ENCODE data around the gene COL8A2.

Gene COL8A2

DNA sequence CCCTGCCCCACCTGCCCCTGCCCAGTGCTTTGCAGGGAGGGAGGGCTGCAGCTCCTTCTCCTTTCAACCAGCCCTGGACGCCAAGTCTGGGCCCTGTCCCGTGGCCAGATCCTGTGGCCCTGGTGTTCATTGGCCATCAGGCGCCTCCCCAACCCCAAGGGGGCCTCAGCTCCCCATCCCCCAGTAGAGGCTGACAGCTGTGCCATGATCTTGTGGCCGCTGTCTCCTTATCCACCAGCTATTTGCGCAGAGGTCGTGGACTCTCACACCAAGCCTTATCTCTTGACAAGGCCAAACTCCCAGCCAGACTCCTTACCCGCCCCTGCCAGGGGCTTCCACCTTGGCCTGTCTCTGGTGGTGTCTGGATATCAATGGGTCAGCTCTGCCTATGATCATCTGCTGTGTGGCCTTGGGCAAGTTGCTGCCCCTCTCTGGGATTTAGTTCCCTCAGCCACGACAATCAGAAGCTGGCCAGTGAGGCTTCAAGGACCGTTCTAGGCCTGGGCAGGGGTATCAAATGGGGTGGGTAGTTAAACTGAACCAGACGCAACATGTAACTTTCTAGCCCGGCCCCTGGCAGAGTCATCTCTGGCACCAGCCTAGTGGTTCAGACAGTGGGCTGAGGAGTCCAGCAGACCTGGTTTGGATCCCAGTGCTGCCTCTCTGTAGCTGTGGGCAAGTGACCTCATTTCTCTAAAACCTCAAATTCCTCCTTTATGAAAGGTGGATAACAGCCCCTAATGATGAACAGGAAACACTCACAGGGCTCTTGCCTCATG is 3.3 kb upstream of the COL8A2 start:
- H3K4me1 ChIP-seq (ENCODE audit: control insufficient read depth, insufficient read depth, low read length): peaks cover 13% of the 10 kb centered on the region
- H3K9ac ChIP-seq (ENCODE audit: low read length): no peak overlapping the region
- no peaks in the 10 kb centered on the region for H3K9me3 ChIP-seq (ENCODE audit: control insufficient read depth, low read length)
- no peak overlapping the region for H3K4me3 ChIP-seq (ENCODE audit: low read length)
- no peaks in the 10 kb centered on the region for H3K36me3 ChIP-seq (ENCODE audit: control insufficient read depth, insufficient read depth, low read length)
- H3K27me3 ChIP-seq (ENCODE audit: control insufficient read depth, insufficient read depth, low read length): peaks cover 27% of the 10 kb centered on the region

- Histone ChIP-seq H3K9ac (ENCODE audit: low read length) (no peak overlapping the region), H3K9me3 (ENCODE audit: control insufficient read depth, low read length) (no peaks in the 10 kb centered on the region), H3K4me1 (ENCODE audit: control insufficient read depth, insufficient read depth, low read length) (peaks cover 9% of the 10 kb centered on the region), H3K4me3 (ENCODE audit: low read length) (no peak overlapping the region), H3K36me3 (ENCODE audit: control insufficient read depth, insufficient read depth, low read length) (no peaks in the 10 kb centered on the region), H3K27me3 (ENCODE audit: control insufficient read depth, insufficient read depth, low read length) (peaks cover 27% of the 10 kb centered on the region)
These were observed 1.9 kb upstream of the COL8A2 start for GRCh38 chr1:36126797-36127500.

GRCh38 chr1:36126005-36126716 is 1.1 kb upstream of the COL8A2 start:
- Histone ChIP-seq H3K4me3 (ENCODE audit: low read length) (no peak overlapping the region), H3K4me1 (ENCODE audit: control insufficient read depth, insufficient read depth, low read length) (peaks cover 9% of the 10 kb centered on the region), H3K9ac (ENCODE audit: low read length) (no peak overlapping the region), H3K36me3 (ENCODE audit: control insufficient read depth, insufficient read depth, low read length) (no peaks in the 10 kb centered on the region), H3K27me3 (ENCODE audit: control insufficient read depth, insufficient read depth, low read length) (peaks cover 27% of the 10 kb centered on the region), H3K9me3 (ENCODE audit: control insufficient read depth, low read length) (no peaks in the 10 kb centered on the region)

- Histone ChIP-seq H3K4me1 (ENCODE audit: control insufficient read depth, insufficient read depth, low read length) (peaks cover 9% of the 10 kb centered on the region), H3K9ac (ENCODE audit: low read length) (no peak overlapping the region), H3K9me3 (ENCODE audit: control insufficient read depth, low read length) (no peaks in the 10 kb centered on the region), H3K4me3 (ENCODE audit: low read length) (no peak overlapping the region), H3K27me3 (ENCODE audit: control insufficient read depth, insufficient read depth, low read length) (peaks cover 27% of the 10 kb centered on the region), H3K36me3 (ENCODE audit: control insufficient read depth, insufficient read depth, low read length) (no peaks in the 10 kb centered on the region)
These were observed 456 bp downstream of the COL8A2 start for GRCh38 chr1:36124404-36125128.

DNA sequence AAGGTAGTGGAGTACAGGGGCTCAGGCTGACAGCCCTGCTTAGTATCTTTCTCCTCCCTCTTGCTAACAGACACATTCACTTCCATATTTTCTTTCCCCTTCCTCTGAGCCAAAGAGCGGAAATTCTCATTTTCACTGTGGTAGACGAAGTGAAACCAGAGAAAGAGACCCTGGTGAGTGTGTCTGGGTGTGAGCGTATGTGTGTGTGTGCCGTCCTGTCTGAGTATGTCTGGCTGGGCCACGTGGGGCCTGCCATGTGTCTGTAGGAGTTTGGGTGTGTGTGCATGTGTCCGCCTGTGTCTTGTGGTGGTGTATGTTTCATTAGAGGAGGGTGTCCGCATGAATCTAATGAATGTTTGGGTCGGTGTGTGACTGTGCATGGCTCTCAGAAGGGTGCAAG is 1.7 kb downstream of the COL8A2 start:
- H3K9me3 ChIP-seq (ENCODE audit: control insufficient read depth, low read length): no peaks in the 10 kb centered on the region
- no peak overlapping the region for H3K9ac ChIP-seq (ENCODE audit: low read length)
- no peaks in the 10 kb centered on the region for H3K36me3 ChIP-seq (ENCODE audit: control insufficient read depth, insufficient read depth, low read length)
- peaks cover 9% of the 10 kb centered on the region for H3K4me1 ChIP-seq (ENCODE audit: control insufficient read depth, insufficient read depth, low read length)
- H3K27me3 ChIP-seq (ENCODE audit: control insufficient read depth, insufficient read depth, low read length): peaks cover 25% of the 10 kb centered on the region
- H3K4me3 ChIP-seq (ENCODE audit: low read length): no peak overlapping the region

DNA sequence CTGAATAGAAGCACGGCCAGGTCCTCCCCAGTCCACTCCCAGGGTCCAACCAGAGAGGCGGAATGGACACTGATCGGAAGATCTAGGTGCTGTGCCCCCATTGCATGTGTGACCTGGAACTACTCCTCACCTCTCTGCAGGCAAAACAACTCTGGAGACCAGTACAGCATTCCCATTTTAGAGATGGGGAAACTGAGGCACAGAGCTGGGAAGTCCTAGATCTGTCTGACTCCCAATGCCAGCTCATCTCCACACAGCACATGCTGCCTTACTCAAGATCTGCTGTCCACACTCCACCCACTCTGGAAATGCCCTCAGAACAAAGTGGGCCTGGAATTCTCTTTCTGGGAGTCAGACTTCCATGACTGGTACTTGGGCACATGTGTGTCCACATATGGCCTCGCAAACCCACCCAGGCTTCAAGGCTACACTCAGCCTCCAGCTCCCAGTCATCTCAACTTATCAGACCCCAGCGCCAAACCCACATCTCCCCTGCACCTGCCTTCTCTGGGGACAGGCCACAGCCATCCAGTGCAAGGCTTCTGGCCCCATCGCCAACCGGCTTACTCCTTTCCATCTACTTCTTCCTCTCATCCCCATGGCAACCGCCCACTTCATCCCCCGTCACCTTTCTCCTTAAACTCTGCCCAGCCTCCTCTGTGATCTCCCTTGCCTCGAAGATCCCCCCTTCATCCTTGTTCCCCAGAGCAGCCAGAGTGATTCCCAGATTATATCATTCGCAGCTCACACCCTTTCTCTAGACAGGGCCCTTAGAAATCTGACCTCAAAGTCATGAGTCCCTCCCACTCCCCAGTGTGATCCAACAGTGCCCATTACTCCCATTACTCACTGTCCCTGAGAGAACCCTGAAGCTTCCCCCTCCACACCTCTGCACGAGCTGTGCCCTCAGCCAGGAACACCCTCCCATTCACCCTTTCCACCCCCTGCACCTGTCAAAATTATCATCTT is 2.7 kb downstream of the COL8A2 start:
- no peaks in the 10 kb centered on the region for H3K36me3 ChIP-seq (ENCODE audit: control insufficient read depth, insufficient read depth, low read length)
- H3K4me3 ChIP-seq (ENCODE audit: low read length): no peak overlapping the region
- H3K4me1 ChIP-seq (ENCODE audit: control insufficient read depth, insufficient read depth, low read length): peaks cover 9% of the 10 kb centered on the region

GRCh38 chr1:36119456-36119855 is 5.6 kb downstream of the COL8A2 start:
- Histone ChIP-seq H3K4me1 (ENCODE audit: control insufficient read depth, insufficient read depth, low read length) (peaks cover 11% of the 10 kb centered on the region), H3K36me3 (ENCODE audit: control insufficient read depth, insufficient read depth, low read length) (no peaks in the 10 kb centered on the region), H3K9ac (ENCODE audit: low read length) (no peak overlapping the region), H3K9me3 (ENCODE audit: control insufficient read depth, low read length) (no peaks in the 10 kb centered on the region), H3K4me3 (ENCODE audit: low read length) (no peak overlapping the region), H3K27me3 (ENCODE audit: control insufficient read depth, insufficient read depth, low read length) (peaks cover 4% of the 10 kb centered on the region)

More for the DNA sequence above, 2.7 kb downstream of the COL8A2 start:
- H3K9me3 ChIP-seq (ENCODE audit: control insufficient read depth, low read length): no peaks in the 10 kb centered on the region
- H3K27me3 ChIP-seq (ENCODE audit: control insufficient read depth, insufficient read depth, low read length): peaks cover 23% of the 10 kb centered on the region
- H3K9ac ChIP-seq (ENCODE audit: low read length): no peak overlapping the region

DNA sequence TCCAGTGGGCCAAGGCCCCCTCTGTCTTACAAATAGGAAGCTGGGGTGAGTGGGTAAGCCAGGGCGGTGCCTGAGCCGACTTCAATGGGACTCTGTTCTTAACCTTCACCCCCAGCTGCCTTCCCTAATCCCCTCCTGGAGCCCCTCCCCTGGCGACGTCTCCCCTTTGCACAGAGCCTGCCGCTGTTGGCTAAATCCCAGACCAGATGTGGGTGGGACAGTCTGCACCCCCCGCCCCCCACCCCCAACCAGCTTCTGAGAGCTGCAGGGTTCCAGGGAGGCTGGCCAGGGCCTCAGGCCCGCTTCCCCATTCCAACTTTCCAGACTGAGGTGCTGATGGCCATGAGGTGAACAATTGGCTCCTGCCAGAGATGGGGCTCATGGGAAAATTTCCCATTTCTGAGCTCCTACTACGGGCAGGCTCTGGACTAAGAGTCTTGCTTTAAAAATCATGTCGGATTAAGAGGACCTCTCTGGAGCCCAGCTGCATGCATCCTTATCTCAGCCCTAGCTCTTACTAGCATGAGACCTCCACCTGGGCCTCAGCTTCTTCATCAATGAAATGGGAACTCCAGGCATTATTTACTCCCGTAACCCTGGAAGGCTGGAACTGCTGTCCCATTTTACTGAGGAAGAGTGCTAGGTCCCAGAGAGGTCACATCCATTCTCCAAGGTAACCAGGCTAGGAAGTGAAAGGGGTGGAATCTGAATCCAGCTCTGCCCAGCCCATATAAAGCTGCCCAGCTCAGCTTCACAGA is 6.4 kb downstream of the COL8A2 start:
- no peak overlapping the region for H3K4me3 ChIP-seq (ENCODE audit: low read length)
- peaks cover 11% of the 10 kb centered on the region for H3K4me1 ChIP-seq (ENCODE audit: control insufficient read depth, insufficient read depth, low read length)
- no peaks in the 10 kb centered on the region for H3K27me3 ChIP-seq (ENCODE audit: control insufficient read depth, insufficient read depth, low read length)
- no peaks in the 10 kb centered on the region for H3K9me3 ChIP-seq (ENCODE audit: control insufficient read depth, low read length)
- H3K9ac ChIP-seq (ENCODE audit: low read length): no peak overlapping the region
- H3K36me3 ChIP-seq (ENCODE audit: control insufficient read depth, insufficient read depth, low read length): no peaks in the 10 kb centered on the region

- no peaks in the 10 kb centered on the region for H3K36me3 ChIP-seq (ENCODE audit: control insufficient read depth, insufficient read depth, low read length)
- no peaks in the 10 kb centered on the region for H3K9me3 ChIP-seq (ENCODE audit: control insufficient read depth, low read length)
- no peak overlapping the region for H3K4me3 ChIP-seq (ENCODE audit: low read length)
- H3K27me3 ChIP-seq (ENCODE audit: control insufficient read depth, insufficient read depth, low read length): no peaks in the 10 kb centered on the region
- H3K4me1 ChIP-seq (ENCODE audit: control insufficient read depth, insufficient read depth, low read length): peaks cover 11% of the 10 kb centered on the region
- H3K9ac ChIP-seq (ENCODE audit: low read length): no peak overlapping the region
These were observed 8.1 kb downstream of the COL8A2 start for GRCh38 chr1:36116901-36117300.

DNA sequence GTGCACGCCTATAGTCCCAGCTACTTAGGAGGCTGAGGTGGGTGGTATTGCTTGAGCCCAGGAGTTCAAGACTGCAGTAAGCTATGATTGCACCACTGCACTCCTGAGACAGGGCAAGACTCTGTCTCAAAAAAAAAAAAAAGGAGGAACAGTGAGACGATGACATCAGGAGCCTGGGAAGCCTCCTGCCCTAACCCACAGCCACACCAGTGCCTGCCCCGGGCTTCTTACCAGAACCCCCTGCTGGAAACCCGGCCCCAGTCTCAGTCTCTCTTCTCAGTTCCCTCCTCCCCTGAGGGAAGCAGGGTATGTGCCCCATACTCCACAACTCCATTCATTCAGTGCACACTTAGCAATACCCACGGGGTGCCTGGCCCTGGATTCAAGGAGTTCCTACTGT is 9.1 kb downstream of the COL8A2 start:
- Histone ChIP-seq H3K4me1 (ENCODE audit: control insufficient read depth, insufficient read depth, low read length) (peaks cover 11% of the 10 kb centered on the region), H3K4me3 (ENCODE audit: low read length) (no peak overlapping the region), H3K36me3 (ENCODE audit: control insufficient read depth, insufficient read depth, low read length) (no peaks in the 10 kb centered on the region), H3K27me3 (ENCODE audit: control insufficient read depth, insufficient read depth, low read length) (no peaks in the 10 kb centered on the region), H3K9ac (ENCODE audit: low read length) (no peak overlapping the region), H3K9me3 (ENCODE audit: control insufficient read depth, low read length) (no peaks in the 10 kb centered on the region)

Data from mucosa of stomach (tissue), 1 donor.